BLaER1 treated with 17β-estradiol and CSF1 and Interleukin-3, amounts not matched to agents 10 nM and 100 nM (cell line): Measurements from ENCODE around the gene FAT3.

Experiments
- H3K27ac ChIP-seq, 11 experiments: shearing (Covaris generic); formaldehyde crosslinking; 2 replicates each; pipeline ENCODE4 v1.8.1; 2022
- H3K27me3 ChIP-seq, 11 experiments: shearing (Covaris generic); formaldehyde crosslinking; 2 replicates each; pipeline ENCODE4 v1.8.1; 2022
- H3K36me3 ChIP-seq, 11 experiments: shearing (Covaris generic); formaldehyde crosslinking; 2 replicates each; pipeline ENCODE4 v1.8.1; 2022
- H3K4me1 ChIP-seq, 10 experiments: shearing (Covaris generic); formaldehyde crosslinking; 2 replicates each; pipeline ENCODE4 v1.8.1; 2022
- H3K4me2 ChIP-seq, 11 experiments: shearing (Covaris generic); formaldehyde crosslinking; 2 replicates each; pipeline ENCODE4 v1.8.1; 2022
- H3K4me3 ChIP-seq, 10 experiments: shearing (Covaris generic); formaldehyde crosslinking; 2 replicates each; pipeline ENCODE4 v1.8.1; 2022
- H3K9ac ChIP-seq, 11 experiments: shearing (Covaris generic); formaldehyde crosslinking; 2 replicates each; pipeline ENCODE4 v1.8.1; 2022
- H3K9me3 ChIP-seq, 11 experiments: shearing (Covaris generic); formaldehyde crosslinking; replicated peaks in 1 of 11; 2 replicates each; pipeline ENCODE4 v1.8.1; 2022
- H4K20me1 ChIP-seq, 11 experiments: shearing (Covaris generic); formaldehyde crosslinking; 2 replicates each; pipeline ENCODE4 v1.8.1; 2022
- Cebpa-rat ChIP-seq, 11 experiments: shearing (Covaris generic); IDR thresholded peaks; 2 replicates each; pipeline ENCODE4 v1.8.1; 2022

FAT3 gene

GRCh38 chr11:92251980-92252379 is 27.4 kb downstream of the FAT3 start:
- no peak for TF ChIP-seq Cebpa-rat (IDR thresholded peaks at IDR 0.05)
- Histone ChIP-seq H3K9me3 (no peaks in the 10 kb centered on the region), H3K27ac (no peak overlapping the region), H3K27me3 (no peaks in the 10 kb centered on the region), H3K4me3 (no peak overlapping the region), H3K36me3 (no peaks in the 10 kb centered on the region), H3K4me1 (peaks cover 0 to 7% (median 0%) of the 10 kb centered on the region in 10 experiments; a peak in 1 of 20 replicates), H3K4me2 (no peak overlapping the region), H4K20me1 (no peaks in the 10 kb centered on the region), H3K9ac (no peak overlapping the region)

GRCh38 chr11:92253421-92253820 is 28.8 kb downstream of the FAT3 start:
- Histone ChIP-seq H3K4me2 (no peak overlapping the region), H4K20me1 (no peaks in the 10 kb centered on the region), H3K27ac (no peak overlapping the region)

GRCh38 chr11:92253945-92254344 is 29.3 kb downstream of the FAT3 start:
- H3K27ac ChIP-seq = no peak overlapping the region
- no peak overlapping the region for H3K4me3 ChIP-seq
- H3K4me2 ChIP-seq = 0 out of 22 replicates have a peak overlapping the region, but pooled peaks of 1 of the 11 experiments have one; percentile 13

More at GRCh38 chr11:92253421-92253820, 28.8 kb downstream of the FAT3 start:
- Histone ChIP-seq H3K36me3 (no peaks in the 10 kb centered on the region), H3K27me3 (no peaks in the 10 kb centered on the region), H3K9ac (no peak overlapping the region), H3K9me3 (no peaks in the 10 kb centered on the region), H3K4me1 (peaks cover 0 to 7% (median 0%) of the 10 kb centered on the region in 10 experiments; a peak in 1 of 20 replicates), H3K4me3 (no peak overlapping the region)
- no peak for TF ChIP-seq Cebpa-rat (IDR thresholded peaks at IDR 0.05)

GRCh38 chr11:92257536-92257935 is 32.9 kb downstream of the FAT3 start:
- Histone ChIP-seq H3K9ac (no peak overlapping the region), H3K4me1 (peaks cover 0 to 10% (median 6%) of the 10 kb centered on the region in 10 experiments; a peak in 9 of 20 replicates), H3K4me2 (no peak overlapping the region), H3K4me3 (no peak overlapping the region), H3K36me3 (no peaks in the 10 kb centered on the region), H3K27ac (no peak overlapping the region), H4K20me1 (no peaks in the 10 kb centered on the region), H3K27me3 (no peaks in the 10 kb centered on the region), H3K9me3 (no peaks in the 10 kb centered on the region)
- TF ChIP-seq Cebpa-rat (IDR thresholded peaks at IDR 0.05) = no peak

More at GRCh38 chr11:92253945-92254344, 29.3 kb downstream of the FAT3 start:
- no peak overlapping the region for H3K9ac ChIP-seq
- H3K4me1 ChIP-seq = peaks cover 0 to 7% (median 0%) of the 10 kb centered on the region in 10 experiments; a peak in 1 of 20 replicates
- H4K20me1 ChIP-seq = no peaks in the 10 kb centered on the region
- 0 out of 22 replicates have a peak, but pooled peaks of 2 of the 11 experiments have one; percentile 7 to 20 for TF ChIP-seq Cebpa-rat (IDR thresholded peaks at IDR 0.05)
- no peaks in the 10 kb centered on the region for H3K9me3 ChIP-seq
- H3K27me3 ChIP-seq = no peaks in the 10 kb centered on the region
- H3K36me3 ChIP-seq = no peaks in the 10 kb centered on the region

- TF ChIP-seq Cebpa-rat (IDR thresholded peaks at IDR 0.05) = no peak
- Histone ChIP-seq H3K27ac (no peak overlapping the region), H3K9me3 (no peaks in the 10 kb centered on the region), H3K4me3 (no peak overlapping the region), H3K9ac (no peak overlapping the region), H3K4me2 (peak overlapping the region in 5 of 11 experiments; percentile 12 to 41 (median 34); a peak in 8 of 22 replicates), H3K27me3 (no peaks in the 10 kb centered on the region), H3K36me3 (no peaks in the 10 kb centered on the region), H4K20me1 (no peaks in the 10 kb centered on the region), H3K4me1 (peaks cover 0 to 10% (median 4%) of the 10 kb centered on the region in 10 experiments; a peak in 8 of 20 replicates)
Observed at GRCh38 chr11:92259861-92260260, 35.2 kb downstream of the FAT3 start.

- Histone ChIP-seq H3K9me3 (no peaks in the 10 kb centered on the region), H3K4me3 (no peak overlapping the region), H3K27ac (no peak overlapping the region), H3K27me3 (no peaks in the 10 kb centered on the region), H3K9ac (no peak overlapping the region), H3K4me1 (peaks cover 0 to 10% (median 4%) of the 10 kb centered on the region in 10 experiments; a peak in 8 of 20 replicates), H4K20me1 (no peaks in the 10 kb centered on the region), H3K4me2 (no peak overlapping the region), H3K36me3 (no peaks in the 10 kb centered on the region)
- no peak for TF ChIP-seq Cebpa-rat (IDR thresholded peaks at IDR 0.05)
Observed at GRCh38 chr11:92264350-92264749, 39.7 kb downstream of the FAT3 start.

GRCh38 chr11:92266806-92267205 is 42.2 kb downstream of the FAT3 start:
- Histone ChIP-seq H4K20me1 (no peaks in the 10 kb centered on the region), H3K4me2 (no peak overlapping the region), H3K9ac (no peak overlapping the region), H3K27me3 (no peaks in the 10 kb centered on the region), H3K9me3 (no peaks in the 10 kb centered on the region), H3K4me1 (no peaks in the 10 kb centered on the region), H3K27ac (no peak overlapping the region), H3K4me3 (no peak overlapping the region), H3K36me3 (no peaks in the 10 kb centered on the region)
- no peak for TF ChIP-seq Cebpa-rat (IDR thresholded peaks at IDR 0.05)

- no peak overlapping the region for H3K27ac ChIP-seq
- H4K20me1 ChIP-seq = no peaks in the 10 kb centered on the region
- H3K27me3 ChIP-seq = no peaks in the 10 kb centered on the region
- no peak for TF ChIP-seq Cebpa-rat (IDR thresholded peaks at IDR 0.05)
- no peaks in the 10 kb centered on the region for H3K9me3 ChIP-seq
- no peak overlapping the region for H3K4me3 ChIP-seq
- no peak overlapping the region for H3K4me2 ChIP-seq
- H3K36me3 ChIP-seq = no peaks in the 10 kb centered on the region
- H3K9ac ChIP-seq = no peak overlapping the region
- no peaks in the 10 kb centered on the region for H3K4me1 ChIP-seq
Observed at GRCh38 chr11:92267278-92267677, 42.7 kb downstream of the FAT3 start.

GRCh38 chr11:92267968-92268367 is 43.4 kb downstream of the FAT3 start:
- Histone ChIP-seq H3K27ac (no peak overlapping the region), H3K36me3 (no peaks in the 10 kb centered on the region), H3K9me3 (no peaks in the 10 kb centered on the region), H3K27me3 (no peaks in the 10 kb centered on the region), H4K20me1 (no peaks in the 10 kb centered on the region), H3K9ac (no peak overlapping the region), H3K4me2 (no peak overlapping the region), H3K4me1 (no peaks in the 10 kb centered on the region), H3K4me3 (no peak overlapping the region)
- no peak for TF ChIP-seq Cebpa-rat (IDR thresholded peaks at IDR 0.05)

GRCh38 chr11:92268546-92268945 is 43.9 kb downstream of the FAT3 start:
- Histone ChIP-seq H3K27ac (no peak overlapping the region), H3K9ac (no peak overlapping the region), H3K27me3 (no peaks in the 10 kb centered on the region), H4K20me1 (no peaks in the 10 kb centered on the region), H3K36me3 (no peaks in the 10 kb centered on the region), H3K4me2 (no peak overlapping the region), H3K4me3 (no peak overlapping the region), H3K9me3 (no peaks in the 10 kb centered on the region), H3K4me1 (no peaks in the 10 kb centered on the region)
- TF ChIP-seq Cebpa-rat (IDR thresholded peaks at IDR 0.05) = no peak
